SW 1271 (cell line): ENCODE measurements around the gene GRAMD1B.
A peak's percentile ranks its signal among the peaks of the same experiment; 100 is the strongest.

Source experiments
- DNase-seq, 2 experiments: peaks; one replicate each; lab custom pipeline; 2025; lab: John Stamatoyannopoulos, UW

The GRAMD1B gene

DNA sequence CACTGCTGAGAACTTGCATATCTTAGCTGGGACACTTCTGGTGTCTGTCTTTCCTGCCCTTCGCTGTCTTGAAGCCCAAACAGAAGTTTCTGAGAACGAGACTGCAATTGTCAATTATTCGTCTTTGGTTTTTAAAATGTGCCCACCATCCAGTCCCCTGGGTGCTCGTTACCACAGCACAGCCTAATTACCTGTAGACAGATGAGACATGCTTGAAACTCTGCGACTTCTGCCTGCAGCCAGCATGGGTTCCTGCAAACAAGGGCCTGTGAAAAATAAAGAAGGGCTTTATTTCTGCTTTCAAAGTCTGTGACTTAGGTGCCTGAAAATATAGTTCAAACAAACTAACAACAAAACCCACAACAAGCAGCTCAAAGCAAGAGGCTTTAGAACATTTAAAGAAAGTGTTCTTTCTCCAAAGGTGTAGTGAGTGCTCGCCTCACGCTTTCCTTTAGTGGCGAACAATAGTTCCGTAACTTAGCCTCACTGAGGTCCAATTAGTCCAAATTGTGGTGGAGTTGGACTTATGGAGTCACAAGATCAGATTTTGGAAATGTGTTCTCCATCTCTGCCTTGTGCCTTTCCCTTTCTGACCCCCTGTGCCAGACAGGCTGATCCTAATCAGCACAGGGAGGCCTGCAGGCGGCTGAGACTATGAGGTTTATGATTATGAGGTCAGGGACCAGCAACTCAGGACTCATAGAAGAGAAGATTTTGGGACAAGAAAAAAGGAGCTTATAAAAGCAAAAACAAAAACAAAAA lies 20.4 kb upstream of the GRAMD1B start:
- DNase-seq: no peak

DNA sequence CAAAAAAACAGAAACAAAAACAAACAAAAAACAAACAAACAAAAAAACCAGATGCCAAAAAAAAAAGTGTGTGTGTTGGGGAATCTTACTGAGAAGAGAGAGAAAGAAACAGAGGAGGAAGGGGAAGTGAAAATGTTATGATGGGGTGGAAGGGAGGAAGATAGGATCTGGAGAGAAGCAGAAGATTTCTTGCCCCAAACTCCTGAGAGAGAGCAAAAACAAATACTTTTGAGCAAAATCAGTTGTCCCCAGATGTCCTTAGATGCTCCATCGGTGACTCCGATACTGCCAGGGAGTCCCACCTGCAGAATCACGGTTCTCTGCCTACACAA lies 19.9 kb upstream of the GRAMD1B start:
- no peak for DNase-seq

DNA sequence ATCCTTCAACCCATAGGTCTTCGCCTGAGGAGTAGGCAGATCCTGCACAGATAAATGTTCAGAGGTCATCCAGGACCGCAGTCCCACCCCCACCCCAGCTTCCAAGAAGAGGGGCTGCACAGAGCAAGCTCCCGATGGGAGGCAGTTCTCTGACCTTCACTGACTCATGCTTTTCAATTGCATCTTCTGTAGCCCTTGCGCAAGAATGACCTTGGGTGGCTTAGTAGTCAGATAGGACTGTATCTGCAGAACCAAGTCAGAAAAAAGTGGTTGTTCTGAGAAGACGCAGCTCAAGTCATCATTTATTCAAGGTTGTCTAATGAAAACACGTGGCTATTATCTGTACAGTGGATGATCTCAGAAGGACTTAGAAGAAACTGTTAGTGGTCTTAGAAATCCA lies 16.4 kb upstream of the GRAMD1B start:
- no peak for DNase-seq

DNA sequence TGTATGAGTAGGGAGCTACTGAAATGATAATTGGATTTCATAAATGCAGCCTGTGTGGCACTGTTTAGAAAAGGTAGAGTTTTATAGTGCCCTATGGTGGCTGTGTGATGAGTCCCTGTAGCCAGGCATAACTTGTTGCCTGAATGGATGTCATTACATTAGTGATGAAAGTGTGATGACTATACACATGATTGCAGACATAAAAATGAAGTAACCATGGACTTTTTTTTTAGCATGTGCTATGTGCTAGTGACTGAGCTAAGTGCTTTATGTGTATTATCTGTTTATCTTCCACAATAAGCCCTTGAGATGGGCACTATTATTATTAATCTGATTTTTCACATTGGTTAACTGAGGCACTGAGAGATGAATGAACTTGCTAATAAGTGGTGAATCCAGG lies 13.5 kb upstream of the GRAMD1B start:
- no peak for DNase-seq

DNA sequence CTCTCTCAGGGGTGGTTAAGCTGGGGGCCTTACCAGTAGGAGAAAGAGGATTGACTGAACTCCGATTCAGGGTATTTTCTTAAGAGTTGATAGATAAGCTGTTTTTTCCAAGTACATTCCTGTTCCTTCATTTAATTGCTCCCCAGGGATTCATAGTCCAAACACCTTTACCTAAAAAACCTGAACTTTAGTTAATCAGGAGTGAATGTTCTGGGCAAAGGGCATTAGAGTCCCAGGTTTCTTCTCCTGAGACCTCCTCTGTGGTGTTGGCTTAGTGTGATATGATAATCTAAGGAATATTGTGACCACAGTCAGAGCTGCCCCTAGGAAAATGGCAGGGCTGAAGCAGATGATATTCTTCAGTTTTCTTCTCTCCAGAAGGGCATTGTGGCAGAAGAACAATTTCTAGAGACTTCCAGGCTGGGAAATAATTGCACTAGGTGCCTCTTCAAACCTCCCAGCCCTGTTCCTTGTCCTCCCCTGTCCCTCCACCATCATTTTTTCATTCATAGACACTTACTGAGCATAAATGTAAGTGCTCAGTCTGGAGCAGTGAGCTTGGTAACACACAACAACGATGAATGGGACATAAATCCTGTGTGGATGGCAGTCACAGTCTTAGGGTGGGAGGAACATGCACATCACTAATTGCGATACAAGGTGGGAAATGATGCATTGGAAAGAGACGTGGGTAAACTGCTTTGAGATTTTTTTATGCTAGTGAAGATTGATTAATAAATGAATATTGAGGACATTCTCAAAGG lies 11.5 kb upstream of the GRAMD1B start:
- DNase-seq: no peak

DNA sequence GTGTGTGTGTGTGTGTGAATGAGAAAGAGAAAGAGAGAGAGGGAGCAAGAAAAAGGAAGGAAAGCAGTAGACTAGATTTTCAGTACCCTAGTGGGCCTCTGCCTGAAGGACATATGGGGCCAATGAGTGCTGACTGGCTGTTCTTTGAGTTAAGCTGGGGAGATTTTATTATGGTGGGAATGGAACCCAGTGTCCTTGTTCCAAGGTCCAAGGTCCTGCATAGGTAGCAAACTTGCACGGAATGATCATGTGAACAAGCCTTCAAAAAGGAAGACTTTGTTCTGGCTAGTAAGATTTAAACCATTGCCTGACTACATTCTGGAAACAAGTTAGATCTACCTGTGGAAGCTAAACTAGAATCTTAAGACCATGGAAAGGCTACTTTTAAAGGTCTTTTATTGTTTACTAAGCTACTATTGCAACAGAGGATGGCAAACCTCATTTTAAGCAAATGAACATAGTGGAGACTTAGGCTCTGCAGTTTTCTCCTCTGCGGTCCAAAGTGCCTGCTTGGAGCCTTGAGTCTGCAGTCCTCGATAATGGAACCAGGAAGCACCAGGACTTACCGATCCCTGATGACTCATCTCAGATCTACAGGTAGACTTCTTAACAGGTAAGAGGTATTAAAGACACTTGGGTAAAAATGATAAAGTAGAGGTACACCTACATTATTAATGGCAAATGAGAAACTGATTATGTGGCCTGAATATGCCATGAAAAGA lies 10.2 kb upstream of the GRAMD1B start:
- DNase-seq: no peak

DNA sequence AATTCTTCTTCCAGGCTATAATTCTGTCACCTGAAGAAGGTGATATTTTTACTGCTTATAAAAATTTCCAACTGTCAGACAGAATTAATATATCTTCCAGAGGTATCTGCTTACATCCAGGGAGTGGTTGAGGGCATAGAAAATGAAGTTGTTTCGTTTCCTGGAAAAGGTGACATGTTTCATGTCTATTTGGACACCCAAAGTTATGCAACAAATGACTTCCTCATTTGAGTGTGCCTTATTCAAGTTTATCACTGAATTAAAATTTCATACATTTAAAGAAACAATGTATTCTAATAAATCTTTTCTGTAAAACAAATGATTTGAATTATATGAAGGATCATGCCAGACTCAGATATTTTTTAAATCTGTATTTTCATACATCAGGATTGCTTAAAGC lies 8.5 kb upstream of the GRAMD1B start:
- no peak for DNase-seq

DNA sequence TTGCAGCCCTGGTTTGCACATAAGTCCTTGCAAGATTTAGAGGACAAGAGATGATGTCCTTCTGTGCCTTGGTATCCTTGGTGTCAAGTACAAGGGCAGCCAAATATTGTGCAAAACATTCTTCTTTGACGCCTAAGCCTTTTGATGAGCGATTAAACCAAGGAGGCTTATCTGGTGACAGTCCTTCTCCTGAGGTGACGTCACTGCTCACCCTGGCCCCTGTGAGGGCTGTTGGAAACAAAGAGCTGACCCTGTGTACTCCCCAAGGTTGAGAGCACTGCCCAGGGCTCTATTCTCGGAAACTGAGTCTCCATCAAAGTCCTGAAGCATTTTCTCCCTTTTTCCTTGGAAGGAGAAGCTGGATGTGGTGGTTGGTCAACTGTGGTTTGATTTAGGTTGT lies 4.7 kb upstream of the GRAMD1B start:
- no peak for DNase-seq

DNA sequence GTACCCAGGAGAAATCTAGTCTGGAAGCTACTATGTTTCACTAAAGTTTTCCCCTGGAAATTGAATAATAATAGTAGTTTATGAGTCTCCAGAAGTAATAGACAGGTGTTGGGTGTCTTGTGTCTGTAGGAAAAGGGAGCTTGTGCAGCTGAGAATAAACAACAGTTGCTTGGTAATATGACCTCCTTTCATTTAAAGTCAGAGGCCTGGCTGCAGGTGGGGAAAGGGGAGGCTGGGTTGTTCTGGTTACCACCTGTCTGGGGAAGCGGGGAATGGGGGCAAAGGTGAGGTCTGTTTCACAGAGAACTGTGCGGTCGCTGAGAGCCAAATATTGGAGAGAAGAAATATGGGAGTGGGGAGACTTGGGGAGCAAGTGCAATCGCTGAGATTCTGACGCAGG lies 3.3 kb upstream of the GRAMD1B start:
- DNase-seq: no peak

DNA sequence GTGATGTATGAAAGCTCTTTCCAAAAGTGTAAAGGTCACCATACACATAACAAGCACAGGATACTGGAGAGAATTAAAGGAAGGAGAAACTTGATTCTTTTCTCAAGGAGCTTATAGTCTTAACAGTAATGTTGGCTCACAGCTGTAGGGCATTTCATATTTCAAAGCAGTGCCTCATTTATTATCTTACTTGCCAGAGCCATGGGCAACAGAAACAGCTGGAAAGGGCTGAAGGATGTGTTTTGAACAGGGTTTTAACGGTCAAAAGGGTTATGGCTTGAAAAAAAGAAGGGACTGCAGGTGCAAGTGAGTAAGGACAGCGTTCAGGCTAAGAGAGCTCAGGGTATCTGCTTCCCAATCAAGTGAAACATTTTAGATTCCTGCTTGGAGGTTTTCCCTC lies 2.7 kb upstream of the GRAMD1B start:
- DNase-seq: no peak

DNA sequence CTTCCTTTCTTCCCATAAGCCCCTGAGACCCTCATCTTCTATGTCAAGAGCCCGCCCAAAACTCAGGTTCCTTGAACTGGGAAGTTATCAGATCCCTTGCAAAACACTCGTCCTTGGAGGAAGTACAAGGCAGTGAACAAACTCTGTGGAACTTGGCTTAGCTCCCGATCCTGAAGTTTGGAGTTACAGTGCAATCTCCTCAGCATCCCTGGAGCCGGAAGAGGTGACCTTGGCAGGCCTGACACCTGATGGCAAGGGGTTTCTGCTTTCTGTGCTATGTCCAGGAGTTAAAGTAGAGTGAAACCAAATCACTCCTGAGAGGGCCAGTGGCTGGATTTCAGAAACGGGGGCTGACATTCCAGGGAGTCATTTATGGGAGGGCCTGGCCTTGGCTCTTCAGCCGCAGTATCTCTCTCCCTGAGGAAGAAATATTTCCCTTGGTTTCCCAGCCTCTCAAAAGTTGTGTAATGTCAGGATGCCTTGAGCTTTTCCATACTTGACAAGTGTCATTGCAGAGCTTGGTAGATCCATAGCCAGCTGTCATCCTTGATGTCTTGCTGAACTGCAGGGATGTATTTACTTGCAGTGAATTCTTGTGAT lies 1.9 kb upstream of the GRAMD1B start:
- no peak for DNase-seq

DNA sequence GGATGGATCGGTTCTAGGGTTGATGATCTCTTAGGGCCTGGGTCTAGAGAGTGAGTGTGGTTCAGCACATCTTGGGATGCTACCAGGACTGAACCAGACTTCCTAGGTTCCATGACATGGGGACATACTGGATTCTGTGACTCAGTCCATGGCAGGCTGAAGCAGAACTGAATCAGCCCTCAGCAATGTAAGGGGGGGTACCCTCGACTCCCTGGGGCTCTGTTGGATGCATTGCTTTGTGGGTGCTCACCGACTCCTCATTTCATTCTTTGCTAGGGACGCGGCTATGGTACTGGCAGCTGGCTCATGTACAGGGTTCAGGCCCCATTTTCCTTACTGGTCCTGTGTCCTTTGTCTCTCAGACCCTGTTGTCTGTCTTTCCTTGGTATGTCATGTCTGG lies 733 bp upstream of the GRAMD1B start:
- no peak for DNase-seq

DNA sequence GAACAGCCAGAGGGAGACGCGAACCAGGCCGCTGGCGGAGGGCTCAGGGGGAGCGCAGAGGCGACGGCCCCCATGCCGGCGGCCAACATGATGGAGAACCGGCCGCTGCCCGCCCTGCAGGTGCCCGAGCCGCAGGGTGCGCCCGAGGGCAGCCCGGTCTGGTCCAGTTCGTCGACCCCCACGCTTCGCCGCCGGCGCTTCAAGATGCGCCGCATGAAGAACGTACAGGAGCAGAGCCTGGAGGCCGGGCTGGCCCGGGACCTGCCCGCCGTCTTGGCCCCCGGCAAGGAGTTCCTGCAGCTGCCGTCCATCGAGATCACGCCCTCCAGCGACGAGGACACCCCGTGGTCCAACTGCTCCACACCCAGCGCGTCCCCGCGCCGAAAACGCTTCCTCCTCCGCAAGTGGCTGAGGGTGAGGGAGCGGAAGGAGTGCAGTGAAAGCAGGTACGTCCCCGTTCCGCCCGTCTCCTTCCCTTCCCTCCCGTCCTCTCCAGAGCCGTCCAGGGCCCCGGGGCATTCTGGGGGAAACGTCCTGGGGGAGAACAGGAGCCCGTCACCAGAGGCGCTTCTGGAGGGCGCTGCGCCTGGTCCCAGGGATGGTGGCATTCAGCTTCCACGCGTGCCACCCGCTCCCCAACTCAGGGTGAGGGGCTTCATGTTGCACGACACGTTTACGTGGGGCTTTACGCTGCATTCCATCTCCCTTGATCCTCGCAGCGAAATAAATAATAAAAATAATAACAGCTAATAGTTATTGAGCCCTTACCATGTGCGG lies 840 bp downstream of the GRAMD1B start:
- DNase-seq: no peak

DNA sequence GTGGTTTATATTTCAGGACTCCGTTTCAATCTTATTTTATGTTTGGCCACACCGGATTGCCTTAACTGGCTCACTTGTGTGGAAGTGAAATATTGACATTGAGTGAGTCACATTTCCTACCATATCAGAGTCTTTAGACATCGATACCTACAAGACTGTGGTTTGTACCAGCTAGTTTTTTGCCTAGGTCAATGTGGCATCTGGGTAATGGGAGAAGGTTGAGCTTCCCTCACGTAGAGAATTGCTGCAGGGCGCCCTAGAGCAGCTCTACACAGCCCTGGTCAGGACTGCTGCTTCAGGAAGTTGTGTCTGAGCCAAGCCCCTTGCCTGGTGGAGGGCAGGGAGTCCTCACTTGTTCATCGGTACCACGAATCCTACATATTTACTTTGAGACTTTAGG lies 1.6 kb downstream of the GRAMD1B start:
- DNase-seq: no peak

DNA sequence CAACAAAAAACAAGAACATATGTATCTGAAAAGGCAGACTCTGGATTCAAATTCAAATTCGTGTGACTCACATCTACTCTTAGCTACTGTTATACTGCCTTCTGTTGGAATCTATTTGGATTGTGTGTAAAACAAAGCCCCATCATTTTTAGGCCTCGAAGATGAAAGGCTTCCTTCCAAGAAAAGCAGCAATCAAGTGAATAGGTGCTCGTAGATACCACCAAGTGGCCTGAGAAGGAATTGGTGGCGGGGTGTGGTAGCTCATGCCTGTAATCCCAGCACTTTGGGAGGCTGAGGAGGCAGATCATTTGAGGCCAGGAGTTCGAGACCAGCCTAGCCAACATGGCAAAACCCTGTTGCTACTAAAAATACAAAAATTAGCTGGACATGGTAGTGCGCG lies 4.2 kb downstream of the GRAMD1B start:
- peak in 1 of 2 experiments; percentile 11 for DNase-seq

DNA sequence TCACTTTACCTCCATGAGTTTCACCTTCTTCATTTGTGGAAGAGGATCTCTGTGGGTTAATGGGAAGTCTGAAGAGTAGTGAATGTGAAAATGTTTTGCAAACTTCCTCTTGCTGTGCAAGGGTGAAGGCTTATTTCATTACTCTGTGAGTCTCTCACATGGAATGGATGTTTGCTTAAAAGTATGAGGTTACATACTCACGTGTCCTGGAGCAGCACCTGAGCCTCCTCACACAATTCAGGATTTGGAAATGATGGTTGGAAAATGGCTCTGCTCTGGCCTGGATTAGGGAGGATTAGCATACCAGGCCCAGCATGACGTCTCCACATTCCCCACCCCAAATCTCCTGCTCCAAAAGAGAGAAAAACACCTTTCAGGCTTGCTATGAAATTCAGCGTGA lies 4.8 kb downstream of the GRAMD1B start:
- no peak for DNase-seq

DNA sequence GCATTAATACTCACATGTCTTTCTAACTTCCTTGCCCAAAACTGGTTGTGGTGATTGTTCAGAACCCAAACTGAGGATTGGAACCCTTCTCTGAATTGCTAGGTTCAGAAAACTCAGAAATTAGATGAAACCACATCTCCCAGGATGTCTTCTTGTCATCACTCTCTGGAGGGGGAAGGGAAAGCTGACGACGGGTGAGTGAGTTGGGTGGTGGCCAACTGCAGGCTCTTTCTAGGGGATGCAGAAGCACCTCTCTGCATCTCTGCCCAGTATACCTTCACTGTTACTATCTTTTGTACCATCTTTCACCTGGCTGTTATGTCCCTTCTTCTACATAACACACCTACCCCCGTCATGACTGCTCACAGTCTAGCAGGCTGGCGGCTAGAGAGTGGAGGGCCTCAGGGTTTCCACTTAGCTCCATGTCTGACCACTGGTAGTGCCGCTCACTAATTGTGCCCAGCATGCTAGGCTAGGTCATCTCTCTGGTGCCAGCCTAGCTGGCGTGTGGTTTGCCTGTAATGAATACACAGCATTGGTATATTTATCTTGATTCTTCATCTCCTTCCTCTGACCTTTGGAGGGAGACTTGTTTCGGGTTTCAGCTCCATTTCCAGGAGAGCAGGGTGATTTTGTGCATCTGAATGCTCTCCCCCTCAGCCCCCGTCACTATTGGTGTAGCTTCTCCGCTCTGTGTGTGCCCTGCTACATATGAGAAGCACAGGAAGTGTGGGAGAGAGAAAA lies 7.3 kb downstream of the GRAMD1B start:
- DNase-seq: no peak

DNA sequence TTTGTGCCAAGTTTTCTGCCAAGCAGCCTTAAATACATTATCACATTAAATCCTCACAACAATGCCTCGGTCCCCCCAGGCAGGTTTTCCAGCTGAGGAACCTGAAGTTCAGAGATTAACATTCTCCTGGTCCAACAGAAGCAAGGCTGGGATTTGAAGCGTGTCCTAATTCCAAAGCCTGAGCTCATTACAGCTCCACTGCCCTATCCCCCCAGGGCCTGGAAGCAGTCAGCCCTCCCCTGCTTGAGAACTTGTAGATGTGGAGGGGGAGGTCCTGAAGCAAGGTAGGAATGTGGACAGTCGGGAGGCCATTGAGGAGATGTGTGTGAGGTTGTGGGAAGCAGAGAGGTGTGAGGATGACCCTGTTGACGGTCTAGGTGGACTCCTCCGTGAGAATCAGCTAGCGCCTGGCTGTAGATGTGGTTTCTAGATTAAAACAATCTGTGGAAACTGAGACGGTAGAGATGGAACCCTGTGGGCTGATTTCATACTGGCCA lies 8.1 kb downstream of the GRAMD1B start:
- no peak for DNase-seq

DNA sequence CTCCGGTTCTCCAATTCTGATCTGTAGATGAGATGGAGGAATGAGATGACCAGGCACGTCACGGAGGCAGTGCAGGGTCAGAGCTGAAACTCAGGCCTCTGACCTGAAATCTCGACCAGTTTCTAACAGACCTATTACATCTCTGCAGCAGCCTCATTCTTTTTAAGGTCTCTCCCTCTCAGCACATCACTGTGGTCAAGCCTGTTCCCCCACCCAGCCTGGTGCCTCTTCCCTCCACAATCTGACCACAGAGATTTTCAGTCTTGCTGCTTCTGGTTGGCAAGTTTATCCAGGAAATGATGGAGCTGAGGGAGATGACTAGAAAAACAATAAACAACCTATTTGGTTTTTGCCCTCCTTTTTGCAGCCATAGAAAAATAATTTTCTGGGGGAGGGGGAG lies 9.5 kb downstream of the GRAMD1B start:
- DNase-seq: no peak

DNA sequence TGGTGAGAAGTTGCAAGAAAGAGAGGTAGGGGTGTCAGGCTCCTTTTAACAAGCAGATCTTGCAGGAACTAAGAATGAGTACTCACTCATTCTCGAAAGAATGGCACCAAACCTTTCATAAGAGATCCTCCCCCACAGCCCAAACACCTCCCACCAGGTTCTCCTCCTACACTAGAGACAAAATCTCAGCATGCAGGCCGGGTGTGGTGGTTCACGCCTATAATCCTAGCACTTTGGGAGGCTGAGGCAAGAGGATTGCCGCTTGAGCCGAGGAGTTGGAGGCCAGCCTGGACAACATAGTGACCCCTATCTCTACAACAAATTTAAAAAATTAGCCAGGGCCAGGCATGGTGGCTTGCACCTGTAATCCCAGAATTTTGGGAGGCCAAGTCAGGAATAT lies 11.1 kb downstream of the GRAMD1B start:
- no peak for DNase-seq
